Stimulated activated CD8-positive, alpha-beta memory T cell treated with anti-CD3 and anti-CD28 coated beads, Interleukin-7, amount 100 ng/mL, for 48 hours (primary cell): ENCODE data around the gene AFDN.

Source experiments
- DNase-seq, 2 donors: peaks; one replicate each; pipeline ENCODE4 v3.0.0-alpha.2; 2020; ENCODE audit warnings: low read depth in 1 of 2; ENCODE audit errors: extremely low read depth in 1 of 2

Gene AFDN

DNA sequence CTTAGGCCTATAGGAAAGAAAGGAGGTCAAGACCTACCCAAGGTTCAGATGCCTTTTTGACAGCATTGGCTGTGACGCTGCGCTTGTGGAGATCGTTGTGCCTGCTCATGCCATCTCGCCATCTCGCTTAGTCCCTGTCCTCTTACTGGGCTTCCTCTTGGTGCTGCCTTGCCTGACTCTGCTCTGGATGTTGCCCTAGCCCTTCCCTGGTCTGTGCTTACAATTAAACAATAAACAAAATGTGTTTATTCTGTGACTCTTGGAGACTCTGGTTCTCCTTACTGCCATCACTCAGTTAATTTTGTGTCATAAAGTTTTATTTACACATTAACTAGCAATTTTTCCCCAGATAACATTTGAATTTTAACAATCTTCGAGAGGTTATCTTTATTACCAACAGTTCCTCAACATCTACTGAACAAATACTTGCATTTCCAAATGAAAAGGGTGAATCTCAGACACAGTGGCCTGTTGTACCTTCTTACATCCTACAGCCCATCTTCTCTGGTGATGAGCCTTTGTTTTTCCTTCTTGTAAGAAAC, 11.6 kb downstream of the AFDN start:
- no peak for DNase-seq

DNA sequence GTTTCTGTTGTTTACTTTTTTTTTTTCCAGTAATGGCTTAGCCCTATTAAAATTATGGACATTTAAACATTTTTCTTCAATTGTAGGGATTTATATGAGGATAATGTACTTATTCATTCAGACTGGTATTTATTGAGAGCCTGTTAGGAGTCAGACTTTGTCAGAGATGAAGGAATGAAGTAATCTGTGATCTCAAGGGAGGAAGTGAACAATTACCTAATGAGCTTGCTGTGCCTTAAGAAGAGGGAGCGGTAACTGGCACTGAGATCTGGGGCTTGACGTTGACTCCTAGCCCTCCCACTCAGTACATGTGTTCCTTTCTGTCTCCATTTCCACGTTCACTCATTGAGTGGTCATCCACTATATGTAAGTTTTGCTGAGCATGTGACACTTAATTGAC, 12.6 kb downstream of the AFDN start:
- DNase-seq = no peak

DNA sequence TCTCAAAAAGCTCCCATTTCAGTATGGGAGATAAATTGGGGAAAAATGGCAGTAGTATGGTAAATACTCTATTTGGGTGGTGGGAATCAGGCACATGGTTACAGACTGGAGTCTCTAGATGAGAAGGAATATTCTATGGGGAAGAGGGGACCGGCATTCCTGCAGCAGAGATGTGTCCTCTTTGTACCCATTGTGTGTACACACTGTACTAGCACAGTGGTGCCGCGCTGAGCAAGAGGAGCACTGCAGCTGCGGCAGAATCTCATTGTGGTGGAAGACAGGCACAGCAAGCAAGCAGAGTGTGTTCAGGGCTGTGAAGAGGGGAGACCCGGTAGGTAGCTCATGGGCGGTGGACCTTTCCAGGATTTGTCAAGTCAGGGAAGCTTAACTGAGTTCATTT, 13.0 kb downstream of the AFDN start:
- no peak for DNase-seq

DNA sequence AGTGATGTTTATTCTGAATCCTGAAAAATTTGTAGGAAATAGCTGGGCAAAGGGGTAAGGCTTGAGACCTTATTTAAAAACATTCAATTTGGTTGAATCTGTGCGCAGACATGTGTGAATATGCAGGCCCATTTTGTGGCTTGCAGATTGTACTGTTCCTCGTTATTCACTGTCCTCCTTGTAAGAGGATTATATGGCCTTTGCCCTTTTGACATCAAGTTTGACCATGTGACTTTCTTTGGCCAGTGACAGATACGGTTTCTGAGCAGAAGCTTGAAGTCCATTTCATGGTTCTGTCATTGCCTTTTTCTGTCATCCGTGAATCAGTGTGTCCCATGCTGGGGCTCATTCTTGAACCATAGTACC, 13.4 kb downstream of the AFDN start:
- DNase-seq = no peak

DNA sequence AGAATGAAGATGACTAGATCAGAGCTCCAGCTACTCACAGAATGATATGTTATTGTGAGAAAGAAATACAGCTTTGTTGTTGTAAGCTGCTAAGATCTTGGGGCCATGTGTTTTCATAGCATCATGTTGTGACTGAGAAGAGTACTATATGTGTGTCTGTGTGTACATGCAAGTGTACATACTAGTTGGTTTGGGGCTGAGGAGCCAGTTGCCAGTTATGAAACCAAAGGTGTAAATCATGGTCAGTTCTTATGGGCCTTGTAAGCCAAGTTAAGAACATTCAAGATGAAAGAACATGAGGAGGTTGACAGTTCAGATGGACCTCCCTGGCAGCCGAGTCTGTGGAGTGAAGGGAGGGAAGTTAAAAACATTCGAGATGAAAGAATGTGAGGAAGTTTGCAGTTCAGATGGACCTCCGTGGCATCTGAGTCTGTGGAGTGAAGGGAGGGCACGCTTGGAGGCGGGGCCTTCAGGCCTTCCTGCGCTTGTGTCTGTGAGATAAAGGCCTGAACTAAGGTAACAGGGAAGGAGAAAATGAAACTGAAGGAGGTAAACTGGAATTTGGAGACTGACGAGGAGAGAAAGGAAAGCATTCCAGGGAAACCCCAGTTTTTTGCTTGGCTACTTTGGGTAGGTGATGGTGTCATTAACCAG, 13.9 kb downstream of the AFDN start:
- DNase-seq = no peak

DNA sequence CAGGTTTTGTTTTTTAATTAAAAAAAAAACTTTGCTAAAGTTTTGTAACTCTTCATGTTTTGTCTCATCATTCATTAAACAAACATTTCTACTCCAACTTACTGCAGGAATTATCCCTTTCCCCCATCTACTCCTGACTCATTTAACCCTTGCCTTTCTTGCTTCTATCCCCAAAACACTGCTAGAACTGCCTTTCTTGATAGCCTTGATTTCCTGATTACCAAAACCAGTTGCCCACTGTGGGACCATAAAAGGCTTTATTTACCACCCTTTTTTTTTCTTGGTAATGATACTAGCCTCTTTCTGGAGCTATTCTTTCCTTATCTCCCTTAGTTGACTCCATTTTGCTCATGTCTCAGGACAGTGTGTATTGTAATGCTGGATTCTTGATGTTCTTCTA, 15.3 kb downstream of the AFDN start:
- DNase-seq = no peak

DNA sequence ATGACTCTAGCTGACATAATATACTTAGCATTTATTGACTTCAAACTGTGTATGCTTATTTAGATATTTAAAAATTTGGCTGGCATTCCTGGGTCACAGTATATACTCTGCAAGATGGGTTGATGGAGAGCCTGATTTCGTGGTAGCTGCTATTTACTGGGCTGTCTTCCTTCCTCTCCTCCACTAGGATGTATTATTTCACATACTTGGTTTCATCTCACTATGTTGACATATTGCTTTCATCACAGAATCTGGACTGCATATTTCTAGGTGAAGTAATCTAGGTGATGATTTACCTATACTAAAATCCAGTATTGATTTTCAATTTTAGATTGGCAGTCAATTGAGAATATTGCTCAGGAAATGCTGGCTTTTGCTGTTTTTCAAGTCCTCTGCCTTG, 15.7 kb downstream of the AFDN start:
- DNase-seq = no peak

DNA sequence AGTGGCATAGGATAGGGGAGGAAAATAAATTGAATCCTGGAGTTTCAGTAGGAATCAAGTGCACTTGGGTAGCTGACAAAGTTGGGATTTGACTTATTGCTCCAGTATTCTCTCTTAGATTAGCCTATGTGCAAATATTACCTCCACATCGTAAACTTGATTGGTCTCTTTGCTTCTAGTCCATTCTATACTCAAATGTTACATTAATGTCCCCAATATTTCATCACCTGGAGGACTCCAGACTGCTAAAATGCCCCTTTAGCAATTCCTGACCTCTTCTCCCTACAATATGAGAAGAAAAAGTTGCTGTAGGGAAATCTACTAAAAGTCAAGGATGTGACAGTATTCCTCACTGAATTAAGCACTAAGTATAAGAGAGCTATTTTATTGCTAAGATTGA, 16.3 kb downstream of the AFDN start:
- no peak for DNase-seq

DNA sequence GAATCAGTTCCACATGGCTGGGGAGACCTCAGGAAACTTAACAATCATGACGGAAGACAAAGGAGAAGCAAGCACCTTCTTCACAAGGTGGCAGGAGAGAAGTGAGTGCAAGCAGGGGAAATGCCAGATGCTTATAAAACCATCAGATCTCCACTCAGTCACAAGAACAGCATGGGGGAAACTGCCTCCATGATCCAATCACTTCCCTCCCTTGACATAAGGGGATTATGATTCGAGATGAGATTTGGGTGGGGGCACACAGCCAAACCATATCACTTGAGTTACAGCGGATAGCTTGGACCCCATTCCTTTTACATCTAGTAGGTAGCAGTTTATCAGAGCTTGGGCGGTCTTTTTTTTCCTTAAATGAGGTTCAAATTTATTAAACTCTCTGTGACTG, 19.1 kb downstream of the AFDN start:
- DNase-seq = no peak

DNA sequence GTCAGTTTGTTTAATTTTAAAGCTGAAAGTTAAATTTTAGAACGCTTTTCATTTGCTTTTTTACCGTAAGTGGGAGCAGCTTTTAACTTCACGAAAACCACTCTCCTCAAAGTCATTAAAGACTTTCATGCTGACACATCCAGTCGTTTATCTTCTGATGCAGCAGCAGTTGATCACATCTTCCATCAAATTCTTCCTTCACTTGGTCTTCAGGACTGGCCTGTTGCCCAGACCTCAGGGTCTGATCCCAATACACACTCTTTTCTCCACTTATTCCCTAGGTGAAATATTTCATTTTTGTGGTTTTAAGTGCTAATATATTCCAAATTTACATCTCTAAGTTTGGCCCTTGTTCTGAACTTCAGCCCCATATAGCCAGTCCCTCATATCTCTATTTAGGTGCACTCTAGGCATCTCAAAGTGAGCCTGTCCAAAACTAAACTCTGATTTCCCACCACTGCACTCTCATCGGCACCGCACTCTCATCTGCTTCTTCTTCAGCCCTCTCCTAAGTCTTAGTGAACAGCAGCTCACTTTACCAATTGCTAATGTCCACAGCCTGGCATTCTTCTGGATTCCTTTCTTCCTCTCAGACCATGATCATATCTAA, 20.4 kb downstream of the AFDN start:
- no peak for DNase-seq

DNA sequence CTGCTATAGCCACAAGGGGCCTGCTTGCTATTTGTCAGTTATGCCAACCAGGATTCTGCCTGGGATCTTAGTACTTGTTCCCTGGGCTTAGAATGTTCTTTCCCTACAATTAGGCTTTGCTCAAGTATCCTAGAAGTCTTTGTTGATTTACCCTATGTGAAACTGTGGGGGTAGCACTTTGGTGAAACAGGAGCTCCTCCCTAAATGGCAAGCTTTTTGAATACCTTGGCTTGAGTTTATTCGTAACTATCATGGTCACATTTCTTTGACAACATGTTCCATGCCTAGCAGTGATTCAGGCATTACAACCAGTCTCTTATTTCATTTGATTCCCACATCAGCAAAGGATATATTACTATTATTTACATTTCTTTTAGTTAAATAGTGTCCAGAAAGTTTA, 21.2 kb downstream of the AFDN start:
- DNase-seq = no peak

DNA sequence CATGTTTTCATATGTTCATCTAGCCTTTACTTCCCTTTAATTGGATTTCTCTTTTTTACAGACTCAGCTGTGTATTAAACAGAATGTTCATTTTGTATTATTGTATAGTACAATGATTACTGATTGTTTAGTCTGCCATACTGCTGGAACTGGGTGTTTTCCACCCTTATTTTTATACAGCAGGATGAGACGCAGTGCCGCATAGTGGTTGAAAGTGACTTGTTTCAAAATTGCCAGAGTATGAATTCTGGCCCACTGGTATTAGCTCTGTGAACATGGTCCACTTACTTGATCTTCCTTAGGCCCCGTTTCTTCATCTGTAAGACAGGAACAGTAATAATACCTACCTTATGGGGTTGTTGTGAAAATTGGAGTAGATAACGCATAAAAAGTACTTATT, 22.1 kb downstream of the AFDN start:
- DNase-seq = no peak

DNA sequence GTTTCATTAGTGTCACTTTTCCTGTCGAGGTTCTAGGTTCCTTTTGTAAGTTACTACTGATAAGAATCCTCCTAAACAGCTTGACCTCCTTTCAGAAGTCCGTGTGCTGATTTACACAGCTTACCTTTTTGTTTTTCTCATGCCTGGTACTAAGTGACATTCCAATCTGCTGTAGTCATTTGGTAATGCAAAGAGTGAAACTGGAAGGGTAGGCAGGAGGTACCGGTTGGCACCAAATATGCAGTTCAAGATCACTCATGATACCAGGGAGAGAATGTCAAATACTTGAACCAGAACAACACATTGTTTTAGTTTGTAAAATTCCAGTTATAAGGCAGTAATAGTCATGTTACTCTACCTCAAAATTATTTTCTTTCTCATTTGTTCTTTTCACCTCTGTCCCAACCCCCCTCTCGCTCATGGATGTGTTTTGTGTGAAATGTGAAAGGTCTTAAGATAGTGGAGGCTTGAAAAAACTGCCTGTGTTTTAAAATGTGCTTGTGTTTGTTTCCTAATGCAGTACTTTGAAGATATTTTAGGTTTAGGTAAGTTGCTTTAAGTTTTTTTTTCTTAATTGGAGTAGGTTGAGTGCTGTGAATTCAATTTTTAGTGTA, 23.2 kb downstream of the AFDN start:
- DNase-seq = no peak

DNA sequence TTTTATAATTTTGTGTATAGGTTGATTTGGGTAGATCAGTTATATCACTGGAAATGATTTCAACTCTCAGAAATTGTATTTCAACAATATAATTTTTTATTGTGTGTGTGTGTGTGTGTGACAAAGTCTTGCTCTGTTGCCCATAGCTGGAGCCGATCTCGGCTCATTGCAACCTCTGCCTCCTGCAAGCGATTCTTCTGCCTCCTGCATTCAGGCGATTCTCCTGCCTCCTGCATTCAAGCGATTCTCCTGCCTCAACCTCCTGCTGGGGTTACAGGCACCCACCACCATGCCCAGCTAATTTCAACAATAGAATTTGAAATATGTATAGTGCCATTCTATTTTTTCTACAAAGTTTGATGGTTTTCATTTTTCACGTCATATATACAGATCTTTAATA, 24.1 kb downstream of the AFDN start:
- no peak for DNase-seq

DNA sequence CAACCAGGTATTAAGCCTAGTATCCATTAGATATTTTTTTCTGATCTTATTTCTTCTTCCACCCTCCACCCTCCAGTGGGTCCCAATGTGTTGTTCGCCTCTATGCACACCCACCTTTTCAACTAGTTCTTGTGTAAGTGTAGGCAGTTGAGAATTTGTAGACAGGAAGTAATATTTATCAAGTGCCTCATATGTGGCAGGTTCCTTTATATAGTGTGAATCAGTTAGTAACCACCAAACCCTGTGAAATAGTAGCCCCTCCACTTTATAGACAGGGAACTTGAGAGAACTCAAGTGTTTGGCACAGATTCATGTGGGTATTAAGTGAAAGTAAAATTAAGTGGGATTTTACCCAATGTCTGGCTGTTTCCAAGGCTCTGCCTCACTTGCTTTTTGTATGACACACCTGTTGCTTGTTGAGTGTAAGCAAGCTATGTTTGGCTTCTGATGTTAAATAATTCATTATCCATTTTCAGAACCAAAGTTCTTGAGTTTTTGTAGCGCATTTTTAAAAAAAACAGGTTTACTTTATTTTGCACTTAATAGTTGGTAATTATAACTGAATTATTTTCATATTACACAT, 24.8 kb downstream of the AFDN start:
- no peak for DNase-seq

DNA sequence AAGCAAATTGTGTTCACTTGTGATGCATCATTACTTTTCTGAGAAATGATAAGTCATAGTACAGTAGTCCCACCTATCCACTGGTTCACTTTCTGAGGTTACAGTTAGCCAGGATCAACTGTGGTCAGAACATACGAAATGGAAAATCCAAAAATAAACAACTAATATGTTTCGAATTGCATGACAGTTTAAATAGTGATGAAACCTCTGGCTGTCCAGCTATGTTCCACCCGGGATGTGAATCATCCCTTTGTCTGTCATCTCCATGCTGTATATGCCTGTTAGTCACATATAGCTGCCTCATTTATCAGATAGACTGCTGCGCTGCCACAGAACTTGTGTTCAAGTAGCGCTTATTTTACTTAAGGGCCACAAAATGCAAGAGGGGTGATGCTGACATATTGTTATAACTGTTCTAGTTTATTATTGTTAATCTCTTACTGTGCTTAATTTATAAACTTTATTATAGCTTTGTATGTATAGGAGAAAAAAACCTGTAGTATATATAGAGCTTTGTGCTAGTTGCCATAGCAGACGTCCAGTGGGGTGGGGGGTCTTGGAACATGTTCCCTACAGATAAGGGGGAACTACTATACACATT, 29.2 kb downstream of the AFDN start:
- peak in 1 of 2 donors; percentile 2 for DNase-seq

DNA sequence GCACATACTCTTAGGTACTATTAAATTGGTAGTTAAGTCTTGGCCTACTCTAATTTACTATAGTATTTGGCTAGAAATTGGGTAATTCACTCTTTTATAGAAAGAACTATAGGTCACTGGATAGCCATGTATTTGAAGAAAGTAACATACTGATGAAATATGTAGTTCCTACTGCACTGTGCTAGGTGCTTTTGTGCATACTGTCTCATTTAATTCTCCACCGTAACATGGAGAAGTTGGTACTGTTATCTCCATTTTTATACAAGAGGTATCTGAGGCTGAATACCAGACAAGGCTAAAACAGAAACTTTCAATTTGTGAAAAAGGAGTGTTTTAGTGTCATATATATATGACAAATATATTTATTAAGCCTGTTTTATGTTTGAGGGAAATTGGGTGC, 29.8 kb downstream of the AFDN start:
- no peak for DNase-seq

DNA sequence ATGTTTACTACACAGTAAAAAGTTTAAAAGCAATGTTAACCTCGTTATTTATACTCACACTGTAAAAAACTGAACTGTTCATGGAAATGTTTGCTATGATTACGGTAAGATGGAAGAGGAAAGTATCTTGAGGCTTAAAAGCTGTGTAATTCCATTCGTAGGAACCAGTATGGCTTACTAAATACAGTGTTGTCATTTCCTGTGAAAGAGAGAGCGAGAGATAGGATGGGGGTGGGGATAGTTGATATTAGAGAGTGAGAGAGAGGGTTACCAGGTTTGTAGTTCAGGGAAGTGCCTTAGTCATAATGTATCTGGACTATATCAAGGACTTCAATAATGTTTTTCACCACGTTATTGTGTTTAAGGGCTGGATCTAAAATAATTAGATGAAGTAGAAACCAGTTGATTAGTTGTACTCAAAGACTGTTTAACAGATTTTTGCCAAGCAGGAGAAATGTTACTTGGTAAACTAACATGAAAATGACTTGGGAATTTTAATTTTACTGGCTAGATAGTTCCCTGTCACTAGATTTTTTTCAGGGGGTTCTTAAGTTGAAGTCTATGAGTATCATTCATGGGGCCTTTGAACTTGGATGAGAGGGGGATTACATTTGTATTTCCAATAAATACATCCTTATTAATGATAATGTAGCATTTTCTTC, 30.4 kb downstream of the AFDN start:
- DNase-seq = no peak

DNA sequence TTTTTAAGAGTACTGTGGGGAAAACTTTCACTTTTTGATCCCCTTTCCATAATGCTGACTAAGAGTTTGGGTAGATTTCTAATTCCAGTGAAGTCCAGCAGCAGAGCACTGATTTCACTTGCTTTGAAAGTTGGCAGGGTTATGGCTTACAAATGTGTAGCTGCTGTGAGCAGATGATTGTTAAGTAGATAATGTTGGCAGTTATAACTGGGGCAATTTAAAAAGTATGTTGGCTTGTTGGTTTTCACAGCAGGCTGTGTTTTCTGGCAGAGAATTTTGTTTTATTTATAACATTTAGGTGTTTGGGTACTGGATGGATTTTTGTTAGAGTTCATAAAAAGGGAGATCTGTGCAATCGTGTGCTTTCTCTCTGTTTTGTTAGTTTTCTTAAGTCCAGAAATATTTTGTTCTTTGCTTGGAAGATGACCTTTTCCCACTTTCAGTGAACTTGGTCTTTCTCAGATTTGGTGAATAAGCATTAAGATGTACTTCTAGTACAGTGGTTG, 31.4 kb downstream of the AFDN start:
- no peak for DNase-seq

DNA sequence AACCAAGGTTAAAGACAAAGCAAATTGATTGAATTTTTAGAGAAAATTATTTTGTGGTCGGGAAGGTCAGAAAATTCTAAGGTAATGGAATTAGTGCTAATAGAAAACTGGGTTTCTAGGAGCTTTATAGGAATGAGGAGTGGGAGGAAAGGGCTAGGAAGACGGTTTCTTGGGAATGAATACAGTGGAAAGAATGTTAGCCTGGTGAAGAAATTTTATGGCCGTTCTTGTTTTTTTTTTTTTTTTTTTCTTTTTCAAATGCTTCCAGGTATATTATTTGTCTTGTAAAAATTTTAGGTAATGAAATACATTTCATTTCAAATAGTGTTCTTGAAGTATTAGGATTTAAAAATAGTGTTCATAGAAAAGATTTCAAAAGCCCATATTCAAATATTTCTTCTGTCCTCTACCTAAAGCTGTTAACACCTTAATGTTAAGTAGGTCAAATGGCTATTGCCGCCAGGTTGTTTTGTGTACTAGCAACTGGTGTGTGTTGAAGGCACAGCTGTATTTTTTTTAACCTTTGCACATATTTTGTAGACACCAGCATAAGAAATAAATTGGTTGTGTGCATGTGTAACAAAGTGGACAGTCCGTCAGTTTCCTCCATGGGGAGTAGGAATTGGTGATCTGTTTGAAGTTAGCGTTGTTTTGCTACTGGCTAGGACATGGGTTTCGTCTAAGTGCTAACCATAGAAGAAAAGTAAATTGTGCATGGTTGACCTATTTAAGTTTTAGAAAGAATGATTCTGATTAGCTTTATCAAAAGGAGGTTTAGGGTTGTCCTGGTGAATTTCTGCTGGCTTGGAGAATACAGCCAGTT, 32.3 kb downstream of the AFDN start:
- no peak for DNase-seq
